ENCODE measurements around the gene ARAP2.

Gene ARAP2

DNA sequence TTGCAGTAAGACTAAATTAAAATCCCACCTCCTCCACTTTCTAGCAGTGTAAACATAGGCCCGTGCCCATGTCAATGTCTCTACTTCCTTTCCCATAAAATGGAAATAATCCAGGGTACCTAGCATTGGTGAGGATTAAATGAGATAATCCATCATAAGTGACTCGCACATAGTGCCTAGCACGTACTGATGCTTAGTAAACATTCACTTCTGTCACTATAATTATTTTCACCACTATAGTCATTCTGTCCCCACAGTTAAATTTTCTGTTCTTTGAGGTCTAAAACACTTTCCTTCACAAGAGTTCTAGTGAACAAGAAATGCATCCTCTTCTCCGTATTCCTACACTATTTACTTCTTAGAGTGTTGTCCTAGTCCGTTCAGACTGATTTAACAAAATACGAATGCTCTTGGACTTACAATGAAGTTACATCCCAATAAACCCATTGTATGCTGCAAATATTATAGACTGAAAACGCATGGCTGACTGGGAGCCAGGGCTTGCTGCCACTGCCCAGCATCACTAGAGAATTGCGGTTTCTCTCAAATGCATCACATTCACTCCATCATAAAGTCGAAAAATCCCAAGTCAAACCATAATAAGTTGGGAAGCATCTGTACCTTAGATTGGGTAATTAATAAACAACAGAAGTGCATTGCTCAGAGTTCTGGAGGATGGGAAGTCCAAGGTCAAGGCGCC is 10.6 kb downstream of the ARAP2 start:
- H3K27ac ChIP-seq: no peak overlapping the region
- no peaks in the 10 kb centered on the region for H3K36me3 ChIP-seq (replicated peaks)
- in situ Hi-C loops (cut with HindIII; ENCODE audit: low pct_ligation_motif_present, low sequenced_read_pairs): no loop called here
- no peak overlapping the region for H3K4me3 ChIP-seq (ENCODE audit: low read depth, low read length)
- TF ChIP-seq, protein P1, sequence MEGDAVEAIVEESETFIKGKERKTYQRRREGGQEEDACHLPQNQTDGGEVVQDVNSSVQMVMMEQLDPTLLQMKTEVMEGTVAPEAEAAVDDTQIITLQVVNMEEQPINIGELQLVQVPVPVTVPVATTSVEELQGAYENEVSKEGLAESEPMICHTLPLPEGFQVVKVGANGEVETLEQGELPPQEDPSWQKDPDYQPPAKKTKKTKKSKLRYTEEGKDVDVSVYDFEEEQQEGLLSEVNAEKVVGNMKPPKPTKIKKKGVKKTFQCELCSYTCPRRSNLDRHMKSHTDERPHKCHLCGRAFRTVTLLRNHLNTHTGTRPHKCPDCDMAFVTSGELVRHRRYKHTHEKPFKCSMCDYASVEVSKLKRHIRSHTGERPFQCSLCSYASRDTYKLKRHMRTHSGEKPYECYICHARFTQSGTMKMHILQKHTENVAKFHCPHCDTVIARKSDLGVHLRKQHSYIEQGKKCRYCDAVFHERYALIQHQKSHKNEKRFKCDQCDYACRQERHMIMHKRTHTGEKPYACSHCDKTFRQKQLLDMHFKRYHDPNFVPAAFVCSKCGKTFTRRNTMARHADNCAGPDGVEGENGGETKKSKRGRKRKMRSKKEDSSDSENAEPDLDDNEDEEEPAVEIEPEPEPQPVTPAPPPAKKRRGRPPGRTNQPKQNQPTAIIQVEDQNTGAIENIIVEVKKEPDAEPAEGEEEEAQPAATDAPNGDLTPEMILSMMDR (IDR thresholded peaks at IDR 0.05; ENCODE audit: low read depth, low read length, missing control alignments): no peak
- no peak for DNase-seq
- no peaks in the 10 kb centered on the region for H3K27me3 ChIP-seq (replicated peaks)

DNA sequence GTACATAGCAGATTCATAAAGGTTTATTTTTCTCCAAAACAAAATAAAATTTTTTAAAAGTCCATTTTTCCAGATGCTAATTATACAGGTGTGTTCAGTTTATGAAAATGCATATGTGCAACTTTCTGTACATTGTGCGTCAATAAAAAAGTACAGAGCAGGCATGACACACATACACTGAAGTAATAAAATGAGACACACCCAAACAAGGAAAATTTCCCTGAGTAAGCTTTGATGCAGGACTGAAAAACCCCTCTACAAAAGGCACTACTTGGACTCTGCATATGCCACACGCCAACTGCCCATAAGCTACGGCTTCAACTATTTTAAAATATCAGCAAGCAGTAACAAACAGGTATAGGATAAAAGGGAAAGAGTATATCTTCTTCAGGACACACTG is 13.8 kb downstream of the ARAP2 start:
- no peak overlapping the region for H3K27ac ChIP-seq
- in situ Hi-C loops (cut with HindIII; ENCODE audit: low pct_ligation_motif_present, low sequenced_read_pairs): no loop called here
- no peak overlapping the region for H3K4me3 ChIP-seq (ENCODE audit: low read depth, low read length)
- no peak for DNase-seq
- TF ChIP-seq, protein P1 (IDR thresholded peaks at IDR 0.05; ENCODE audit: low read depth, low read length, missing control alignments): no peak
- no peaks in the 10 kb centered on the region for H3K36me3 ChIP-seq (replicated peaks)
- H3K27me3 ChIP-seq (replicated peaks): no peaks in the 10 kb centered on the region

DNA sequence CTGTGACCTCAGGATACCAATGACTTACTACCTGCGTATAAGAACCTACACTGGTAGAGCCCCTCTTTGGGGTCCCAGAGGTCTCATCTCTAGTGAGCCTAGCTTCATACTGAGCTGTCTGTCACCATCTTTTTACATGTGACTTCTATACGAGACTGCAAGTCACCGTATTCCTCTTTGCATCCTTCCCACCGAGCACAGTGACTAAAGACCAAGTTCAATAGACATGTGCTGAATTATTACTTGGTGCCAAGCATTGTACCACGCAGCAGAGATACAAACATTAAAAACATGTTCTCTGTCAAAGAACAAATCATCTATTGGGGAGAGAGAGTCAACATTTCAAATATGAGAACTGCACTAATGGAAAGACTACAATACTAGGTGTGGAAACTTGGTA is 16.4 kb downstream of the ARAP2 start:
- TF ChIP-seq, protein P1 (IDR thresholded peaks at IDR 0.05; ENCODE audit: low read depth, low read length, missing control alignments): no peak
- no peak for DNase-seq
- H3K36me3 ChIP-seq (replicated peaks): no peaks in the 10 kb centered on the region
- no peak overlapping the region for H3K27ac ChIP-seq
- no peaks in the 10 kb centered on the region for H3K27me3 ChIP-seq (replicated peaks)
- no peak overlapping the region for H3K4me3 ChIP-seq (ENCODE audit: low read depth, low read length)
- in situ Hi-C loops (cut with HindIII; ENCODE audit: low pct_ligation_motif_present, low sequenced_read_pairs): no loop called here

GRCh38 chr4:36226430-36227227 is 17.7 kb downstream of the ARAP2 start:
- Histone ChIP-seq H3K27ac (no peak overlapping the region), H3K36me3 (replicated peaks) (no peaks in the 10 kb centered on the region), H3K27me3 (replicated peaks) (no peaks in the 10 kb centered on the region), H3K4me3 (ENCODE audit: low read depth, low read length) (no peak overlapping the region)
- in situ Hi-C loops (cut with HindIII; ENCODE audit: low pct_ligation_motif_present, low sequenced_read_pairs): no loop called here
- DNase-seq: no peak
- TF ChIP-seq, protein P1 (IDR thresholded peaks at IDR 0.05; ENCODE audit: low read depth, low read length, missing control alignments): no peak

DNA sequence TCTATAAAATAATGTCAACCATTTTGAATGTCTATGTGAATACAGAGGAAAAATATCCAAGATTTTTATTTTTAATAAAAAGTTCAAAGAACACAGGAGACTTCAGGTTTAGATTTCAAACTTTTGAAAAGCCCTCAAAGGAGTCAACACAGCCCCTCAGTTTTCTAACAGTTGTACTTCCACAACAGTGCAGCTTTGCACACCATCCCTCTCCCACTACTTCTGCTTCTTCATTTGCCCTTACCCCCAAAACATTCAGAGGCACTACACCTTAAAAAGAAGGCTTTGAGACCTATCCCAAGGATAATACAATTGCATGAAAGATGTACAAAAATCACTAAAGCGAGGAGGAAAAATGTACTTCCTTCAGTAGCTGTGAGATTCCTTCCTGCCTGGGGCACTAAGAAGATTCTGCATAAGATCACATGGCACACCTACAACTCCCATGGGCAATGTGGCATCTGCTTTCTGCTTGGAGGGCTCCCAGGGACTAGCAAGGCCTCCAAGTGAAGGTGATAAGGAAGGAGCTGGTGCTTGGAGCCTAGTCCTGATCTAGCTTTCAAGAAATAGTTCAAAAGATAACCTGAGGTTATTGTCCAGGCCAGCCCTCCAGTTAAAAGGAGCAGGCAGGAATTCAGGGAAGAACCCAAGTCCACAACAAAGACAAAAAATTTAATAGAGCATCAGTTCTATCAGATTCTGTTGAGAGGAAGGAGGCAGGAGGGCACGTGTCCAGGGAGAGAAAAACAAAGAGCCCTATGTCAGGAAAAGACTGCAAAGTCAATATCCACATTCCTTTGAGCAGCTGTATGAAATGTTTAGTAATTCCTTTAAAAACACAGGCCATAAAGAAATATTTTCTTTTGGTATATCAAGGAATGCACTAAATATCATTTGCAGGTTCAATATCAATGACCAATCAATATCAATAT is 19.1 kb downstream of the ARAP2 start:
- TF ChIP-seq, protein P1 (IDR thresholded peaks at IDR 0.05; ENCODE audit: low read depth, low read length, missing control alignments): no peak
- Histone ChIP-seq H3K27me3 (replicated peaks) (no peaks in the 10 kb centered on the region), H3K27ac (no peak overlapping the region), H3K36me3 (replicated peaks) (no peaks in the 10 kb centered on the region), H3K4me3 (ENCODE audit: low read depth, low read length) (no peak overlapping the region)
- DNase-seq: no peak
- in situ Hi-C loops (cut with HindIII; ENCODE audit: low pct_ligation_motif_present, low sequenced_read_pairs): no loop called here

All from brain microvascular endothelial cell (primary cell).